LNCAP (cell line): ENCODE measurements around the gene HFE.

Experiments
- CTCF ChIP-seq: fragments of 450-650 bp; IDR thresholded peaks from 2 replicates; pipeline ENCODE4 v1.5.1; 2017; ENCODE audit warnings: mild to moderate bottlenecking

Gene HFE

DNA sequence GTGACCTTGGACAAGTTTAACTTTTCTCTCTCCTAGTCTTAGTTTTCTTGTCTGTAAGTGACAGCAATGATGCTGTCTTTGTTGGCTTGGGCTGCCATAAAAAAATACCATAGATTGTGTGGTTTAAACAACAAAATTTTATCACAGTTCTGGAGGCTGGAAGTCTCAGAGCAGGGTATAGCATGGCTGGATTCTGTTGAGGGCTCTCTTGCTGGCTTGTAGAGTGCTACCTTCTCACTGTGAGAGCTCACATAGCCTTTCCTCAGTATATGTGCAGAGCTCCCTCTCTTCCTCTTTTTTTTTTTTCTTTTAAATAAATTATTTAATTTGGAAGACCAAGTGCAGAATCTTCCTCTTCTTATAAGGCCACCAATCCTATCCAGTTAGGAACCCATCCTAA lies 26.3 kb downstream of the HFE start:
- no peak for TF ChIP-seq CTCF

GRCh38 chr6:26115226-26115625 lies 28.0 kb downstream of the HFE start:
- no peak for TF ChIP-seq CTCF

GRCh38 chr6:26116267-26116666 lies 29.0 kb downstream of the HFE start:
- no peak for TF ChIP-seq CTCF

- no peak for TF ChIP-seq CTCF
Observed at GRCh38 chr6:26118999-26119398, 31.8 kb downstream of the HFE start.

DNA sequence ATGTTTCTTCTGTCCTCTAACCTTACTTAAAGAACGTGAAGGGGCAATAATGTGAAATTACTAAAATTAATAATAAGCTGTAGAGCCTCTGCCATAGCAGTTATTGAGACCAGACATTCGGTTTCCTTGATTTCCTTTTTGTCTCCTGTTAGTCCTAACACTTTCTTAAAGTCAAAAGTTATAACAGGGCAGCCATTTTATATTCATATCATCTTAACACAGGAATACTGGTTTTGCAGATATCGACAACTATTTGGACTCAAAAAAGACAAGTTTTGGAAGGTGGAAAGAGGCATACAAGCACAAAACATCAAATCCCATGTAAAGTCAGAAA lies 33.5 kb downstream of the HFE start:
- no peak for TF ChIP-seq CTCF

GRCh38 chr6:26121141-26122004 lies 34.1 kb downstream of the HFE start:
- TF ChIP-seq CTCF: no peak

GRCh38 chr6:26122005-26122388 lies 34.8 kb downstream of the HFE start:
- no peak for TF ChIP-seq CTCF

GRCh38 chr6:26122402-26122792 lies 35.2 kb downstream of the HFE start:
- TF ChIP-seq CTCF: no peak
